Muscle layer of duodenum (tissue), 2 donors: ENCODE results near the gene BRCA2.

Experiments used
- H3K27ac ChIP-seq: one replicate; pipeline ENCODE4 v1.7.0; 2013; ENCODE audit warnings: mild to moderate bottlenecking, low read length
- H3K27me3 ChIP-seq: one replicate; pipeline ENCODE4 v1.7.0; 2013; ENCODE audit warnings: low read depth, mild to moderate bottlenecking, control low read depth, low read length
- H3K36me3 ChIP-seq, 2 donors: one replicate each; pipeline ENCODE4 v1.7.0; 2013; ENCODE audit warnings: low read length in 2 of 2, control low read depth in 1 of 2, mild to moderate bottlenecking in 1 of 2; ENCODE audit not compliant: insufficient read depth in 2 of 2, control insufficient read depth in 1 of 2
- H3K4me1 ChIP-seq, 2 donors: one replicate each; pipeline ENCODE4 v1.7.0; 2013; ENCODE audit warnings: low read length in 2 of 2, mild to moderate bottlenecking in 2 of 2, control low read depth in 1 of 2, moderate library complexity in 1 of 2; ENCODE audit not compliant: insufficient read depth in 2 of 2, control insufficient read depth in 1 of 2
- H3K4me3 ChIP-seq, 2 donors: one replicate each; pipeline ENCODE4 v1.7.0; 2013; ENCODE audit warnings: low read length in 2 of 2, low read depth in 1 of 2, mild to moderate bottlenecking in 1 of 2
- H3K9me3 ChIP-seq, 2 donors: one replicate each; pipeline ENCODE4 v1.7.0; 2013; ENCODE audit warnings: low read length in 2 of 2, control low read depth in 1 of 2, mild to moderate bottlenecking in 1 of 2; ENCODE audit not compliant: control insufficient read depth in 1 of 2
- donor health status: healthy.

The BRCA2 gene

DNA sequence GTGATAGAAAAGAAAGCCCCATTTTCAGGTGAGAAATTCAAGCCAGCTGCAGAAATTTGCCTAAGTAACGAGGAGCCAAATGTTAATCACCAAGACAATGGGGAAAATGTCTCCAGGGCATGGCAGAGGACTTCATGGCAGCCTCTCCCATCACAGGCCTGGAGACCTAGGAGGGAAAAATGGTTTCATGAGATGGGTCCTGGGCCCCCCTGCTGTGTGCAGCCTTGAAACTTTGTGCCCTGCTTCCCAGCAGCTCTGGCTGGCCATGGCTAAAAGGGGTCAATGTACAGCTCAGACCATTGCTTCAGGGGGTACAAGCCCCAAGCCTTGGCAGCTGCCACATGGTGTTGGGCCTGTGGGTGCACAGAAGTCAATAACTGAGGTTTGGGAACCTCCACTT, 102.7 kb downstream of the BRCA2 start:
- Histone ChIP-seq H3K27ac (no peak overlapping the region), H3K9me3 (no peaks in the 10 kb centered on the region), H3K4me3 (no peak overlapping the region), H3K27me3 (no peaks in the 10 kb centered on the region), H3K36me3 (peaks cover 5% of the 10 kb centered on the region in 2 donors), H3K4me1 (no peaks in the 10 kb centered on the region)

DNA sequence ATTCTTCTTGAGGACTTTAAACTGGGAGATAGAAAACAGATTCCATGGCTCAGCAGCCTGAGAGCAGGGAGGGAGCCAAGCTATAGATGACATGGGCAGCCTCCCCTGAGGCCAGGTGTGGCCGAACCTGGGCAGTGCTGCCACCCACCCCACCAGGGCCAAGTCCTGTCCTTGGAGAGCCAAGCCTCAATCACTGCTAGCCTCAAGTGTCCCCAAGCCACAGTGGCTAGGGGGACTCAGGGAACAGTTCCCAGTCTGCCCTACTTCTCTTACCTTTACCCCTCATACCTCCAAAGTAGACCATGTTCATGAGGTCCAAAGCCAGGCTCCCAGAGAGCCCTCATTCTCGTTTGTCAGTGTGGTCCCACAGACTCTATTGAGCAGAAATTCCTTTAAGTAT, 104.6 kb downstream of the BRCA2 start:
- no peaks in the 10 kb centered on the region for H3K27me3 ChIP-seq
- H3K27ac ChIP-seq: no peak overlapping the region
- H3K36me3 ChIP-seq: peaks cover 5% of the 10 kb centered on the region in 2 donors
- H3K9me3 ChIP-seq: no peaks in the 10 kb centered on the region
- H3K4me1 ChIP-seq: peaks cover 0 to 3% of the 10 kb centered on the region in 2 donors
- H3K4me3 ChIP-seq: no peak overlapping the region

DNA sequence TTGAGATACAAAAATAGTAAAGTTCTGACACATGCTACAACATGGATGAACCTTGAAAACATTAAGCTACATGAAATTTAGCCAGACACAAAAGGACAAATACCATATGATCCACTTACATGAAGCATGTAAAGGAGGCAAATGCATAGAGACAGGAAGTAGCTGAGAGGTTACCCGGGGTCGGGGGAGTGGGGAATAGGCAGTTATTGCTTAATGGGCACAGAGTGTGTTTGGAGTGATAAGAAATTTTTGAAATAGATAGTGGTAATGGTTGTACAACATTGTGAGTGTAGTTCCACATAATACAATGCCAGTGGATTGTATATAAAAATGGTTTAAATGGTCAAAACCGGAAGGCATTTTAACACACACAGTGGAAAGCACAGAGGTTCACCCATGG, 108.3 kb downstream of the BRCA2 start:
- Histone ChIP-seq H3K4me3 (no peak overlapping the region), H3K27me3 (no peaks in the 10 kb centered on the region), H3K9me3 (no peaks in the 10 kb centered on the region), H3K36me3 (peaks cover 5% of the 10 kb centered on the region in 2 donors), H3K27ac (no peak overlapping the region), H3K4me1 (peaks cover 1 to 21% of the 10 kb centered on the region in 2 donors)

DNA sequence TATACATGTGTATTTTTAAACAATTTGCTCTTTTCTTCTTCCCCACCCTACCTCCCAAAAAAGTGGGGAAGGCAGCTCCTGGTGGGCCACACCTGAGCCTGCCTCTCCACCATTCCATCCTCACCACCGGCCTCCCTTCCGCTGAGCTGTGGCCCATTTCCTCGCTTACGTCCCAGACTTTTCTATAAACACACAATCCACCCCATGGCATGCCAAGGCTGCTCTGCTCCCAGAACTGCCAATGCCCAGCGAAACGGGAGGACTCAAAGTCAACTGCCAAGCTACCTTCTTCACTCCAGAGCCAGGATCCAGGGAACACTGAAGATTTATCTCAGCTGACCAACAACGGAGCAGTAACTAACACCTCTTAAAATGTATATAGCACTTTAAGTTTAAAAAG, 109.8 kb downstream of the BRCA2 start:
- peak overlapping the region; percentile 82 to 94 for H3K4me3 ChIP-seq
- H3K4me1 ChIP-seq: peaks cover 4 to 21% of the 10 kb centered on the region in 2 donors
- H3K27me3 ChIP-seq: no peaks in the 10 kb centered on the region
- peaks cover 0 to under 1% of the 10 kb centered on the region in 2 donors for H3K36me3 ChIP-seq
- H3K9me3 ChIP-seq: no peaks in the 10 kb centered on the region
- H3K27ac ChIP-seq: no peak overlapping the region

DNA sequence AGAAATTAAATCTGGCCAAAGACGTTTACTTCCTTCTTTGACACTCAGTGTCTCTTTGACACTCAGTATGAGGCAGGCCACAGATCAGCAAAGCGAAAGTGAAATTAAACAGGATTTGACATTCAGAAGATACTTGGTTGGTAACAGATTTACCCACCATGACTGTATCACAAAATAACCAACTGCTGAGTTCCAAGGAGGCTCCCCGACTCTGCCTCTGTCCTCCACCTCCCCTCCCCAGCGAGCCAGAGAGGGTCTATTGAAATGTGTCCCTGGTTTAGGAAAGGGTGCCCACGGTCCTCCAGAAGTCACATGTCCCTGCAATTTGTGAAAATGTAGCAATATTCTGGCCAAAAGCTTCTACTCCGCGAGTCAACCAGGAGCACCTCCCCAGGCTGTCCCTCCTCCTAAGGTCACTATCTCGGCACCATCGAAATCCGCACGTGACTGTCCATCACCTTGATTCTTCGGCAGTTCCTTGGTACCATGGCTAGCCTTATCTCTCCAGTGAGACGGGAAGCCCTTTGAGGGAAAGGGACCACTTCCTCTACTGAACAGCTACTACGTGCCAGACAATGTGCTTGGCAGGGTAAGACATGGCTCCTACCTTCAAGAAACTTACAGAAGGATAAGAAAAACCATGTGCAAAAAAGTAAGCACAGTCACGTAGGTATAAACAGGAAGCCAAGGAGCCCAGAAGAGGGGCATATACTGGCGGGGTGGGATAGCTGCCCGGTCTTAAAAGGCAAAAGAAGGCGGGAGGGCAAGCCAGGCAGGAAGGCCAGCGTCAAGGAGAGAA, 111.1 kb downstream of the BRCA2 start:
- no peaks in the 10 kb centered on the region for H3K27me3 ChIP-seq
- H3K9me3 ChIP-seq: no peaks in the 10 kb centered on the region
- H3K4me3 ChIP-seq: peak overlapping the region; percentile 82 to 94
- H3K4me1 ChIP-seq: peaks cover 4 to 21% of the 10 kb centered on the region in 2 donors
- no peaks in the 10 kb centered on the region for H3K36me3 ChIP-seq
- peak overlapping the region; percentile 81 for H3K27ac ChIP-seq

DNA sequence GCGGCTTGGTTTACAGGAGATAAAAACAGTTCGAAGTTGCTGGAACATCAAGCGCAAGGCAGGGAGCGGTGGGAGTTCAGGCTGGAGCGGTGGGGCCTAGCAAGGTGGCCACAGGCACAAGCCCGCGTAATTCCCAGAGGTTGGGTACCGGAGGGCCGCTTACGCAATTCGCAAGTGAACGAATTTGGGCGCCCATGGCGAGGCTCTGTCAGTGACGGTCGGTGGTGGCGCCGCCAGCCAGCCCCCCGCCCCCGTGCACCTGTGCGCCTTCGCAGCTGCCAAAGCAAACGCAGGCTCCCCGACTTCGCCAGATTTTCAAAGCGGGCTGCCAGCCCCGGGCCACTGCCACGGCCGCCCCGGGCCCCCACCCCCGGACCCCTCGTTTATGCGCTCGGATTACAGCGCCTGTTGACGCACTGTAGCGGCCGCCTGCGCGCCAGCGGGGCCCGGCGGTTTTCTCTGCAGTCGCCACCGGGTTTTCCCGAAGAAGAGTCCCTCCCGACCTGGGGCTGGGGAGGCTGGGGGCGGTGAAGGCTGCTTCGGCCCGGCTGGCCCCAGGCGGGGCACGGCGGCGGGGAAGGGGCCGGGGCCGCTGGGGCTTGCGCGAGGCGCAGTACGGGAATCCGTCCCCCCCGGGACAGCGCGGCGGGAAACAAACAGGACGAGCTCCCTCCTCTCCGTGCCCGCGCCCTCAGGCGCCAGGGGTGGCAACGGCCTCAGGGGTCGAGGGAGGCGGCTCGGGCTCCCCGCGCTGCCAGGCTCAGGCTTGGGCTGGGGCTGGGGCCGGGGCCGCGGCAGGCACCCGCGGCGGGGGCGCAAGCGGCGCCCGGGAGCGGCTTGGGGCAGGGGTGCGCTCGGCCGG, 111.9 kb downstream of the BRCA2 start:
- Histone ChIP-seq H3K4me1 (peaks cover 4 to 21% of the 10 kb centered on the region in 2 donors), H3K27me3 (no peaks in the 10 kb centered on the region), H3K27ac (peak overlapping the region; percentile 92)

DNA sequence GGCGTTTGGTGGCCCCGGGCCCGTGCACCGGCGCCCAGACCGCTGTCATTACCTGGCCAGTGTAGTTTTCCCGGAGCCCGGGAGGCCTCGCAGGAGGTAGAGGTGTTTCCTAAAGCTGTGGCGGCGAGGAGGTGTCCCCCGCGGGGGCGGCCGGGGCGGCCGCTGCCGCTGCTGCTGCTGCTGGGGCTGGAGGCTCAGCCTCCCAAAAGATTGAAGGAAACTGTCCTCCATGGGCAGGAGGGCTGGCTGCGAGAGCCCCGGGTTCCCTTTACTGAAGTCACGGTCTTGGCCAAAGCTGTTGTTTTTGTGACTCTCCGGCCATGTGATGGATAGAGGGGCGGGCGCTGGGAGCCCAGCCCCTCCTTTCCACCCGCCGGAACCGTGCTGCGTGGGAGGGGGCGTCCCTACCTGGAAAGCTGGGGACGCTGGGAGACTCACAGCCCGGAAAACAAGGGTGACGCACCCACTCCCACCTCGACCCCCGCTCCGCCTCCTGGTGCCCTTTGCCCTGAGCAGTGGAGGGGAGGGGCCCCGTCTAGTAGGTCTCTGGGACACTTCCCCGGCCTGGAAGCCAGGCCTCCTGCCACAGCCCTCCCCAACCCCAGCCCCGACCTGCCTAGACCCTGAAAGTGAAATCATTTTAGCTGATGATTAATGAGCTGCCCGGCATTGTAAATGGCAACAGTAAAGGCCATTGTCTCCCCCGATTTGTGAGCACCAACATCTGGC, 112.7 kb downstream of the BRCA2 start, which contains the start of gene N4BP2L1:
TSS of gene N4BP2L1 (minus strand) at position 279 of the 729 bp plus-strand sequence. CDS start at position 231, 48 bp downstream.
- Histone ChIP-seq H3K9me3 (no peaks in the 10 kb centered on the region), H3K27me3 (no peaks in the 10 kb centered on the region), H3K4me3 (peak within 1 kb of the TSS; percentile 82 to 94), H3K27ac (peak within 1 kb of the TSS; percentile 92), H3K36me3 (no peaks in the 10 kb centered on the region), H3K4me1 (peaks cover 4 to 21% of the 10 kb centered on the region in 2 donors)

More for the DNA sequence above, 111.9 kb downstream of the BRCA2 start:
- Histone ChIP-seq H3K4me3 (peak overlapping the region; percentile 82 to 94), H3K9me3 (no peaks in the 10 kb centered on the region), H3K36me3 (no peaks in the 10 kb centered on the region)

DNA sequence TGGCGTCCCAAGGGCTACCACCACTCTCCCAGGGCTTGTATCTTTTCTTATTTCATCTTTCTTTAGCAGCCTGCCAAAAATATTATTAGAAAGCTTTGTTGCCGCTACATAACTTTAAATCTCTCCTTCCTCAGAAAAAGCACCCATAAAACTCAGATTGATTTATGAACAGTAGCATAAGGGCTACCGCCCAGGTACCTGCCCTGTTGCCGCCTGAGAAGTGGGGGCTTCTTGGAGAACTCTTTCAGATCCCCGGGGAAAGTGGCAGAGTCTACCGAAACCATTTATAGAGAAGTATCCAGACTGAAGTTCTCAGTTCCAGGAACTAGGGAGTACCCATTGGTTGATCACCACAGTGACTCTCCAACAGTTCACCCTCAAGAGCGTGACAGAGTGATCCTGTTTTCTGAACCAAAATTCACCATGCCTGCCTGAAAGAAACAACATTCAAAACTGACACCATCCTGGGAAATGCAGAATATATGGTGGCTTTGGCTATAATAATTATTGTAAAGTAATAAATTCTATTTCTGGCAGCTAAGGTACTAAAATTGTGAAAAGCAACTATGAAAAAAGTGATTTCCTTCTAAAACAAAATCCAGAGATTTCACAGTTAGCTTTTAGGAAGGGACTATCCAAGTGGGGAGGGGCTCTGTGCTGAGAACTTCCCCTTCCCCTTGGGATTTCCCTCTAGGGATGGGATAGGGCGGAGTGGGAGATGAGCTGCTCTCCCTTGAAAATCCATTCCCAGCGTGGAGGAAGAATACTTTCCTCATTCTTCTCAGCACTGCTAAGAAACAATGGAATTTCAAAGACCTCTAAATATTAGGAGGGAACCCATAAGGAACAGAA, 113.5 kb downstream of the BRCA2 start:
- H3K4me1 ChIP-seq: peaks cover 4 to 21% of the 10 kb centered on the region in 2 donors
- H3K27me3 ChIP-seq: no peaks in the 10 kb centered on the region
- no peaks in the 10 kb centered on the region for H3K9me3 ChIP-seq
- H3K36me3 ChIP-seq: no peaks in the 10 kb centered on the region
- peak overlapping the region; percentile 82 to 94 for H3K4me3 ChIP-seq
- H3K27ac ChIP-seq: peak overlapping the region; percentile 92

DNA sequence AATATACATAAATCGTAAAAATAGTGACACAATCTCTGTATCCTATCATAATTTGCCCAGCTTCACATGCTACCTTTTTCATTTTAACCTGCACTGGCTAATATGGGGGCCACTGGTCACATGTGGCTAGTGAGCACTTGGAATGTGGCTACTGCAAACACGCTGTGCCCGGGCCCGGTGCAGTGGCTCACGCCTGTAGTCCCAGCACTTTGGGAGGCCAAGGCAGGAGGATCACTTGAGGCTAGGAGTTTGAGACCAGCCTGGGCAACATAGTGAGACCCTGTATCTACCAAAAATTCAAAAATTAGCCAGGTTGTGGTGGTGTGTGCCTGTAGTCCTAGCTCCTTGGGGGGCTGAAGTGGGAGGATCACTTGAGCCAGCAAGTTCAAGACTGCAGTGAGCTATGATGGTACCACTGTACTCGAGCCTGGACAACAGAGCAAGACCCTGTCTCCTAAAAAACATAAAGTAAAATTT, 114.2 kb downstream of the BRCA2 start:
- Histone ChIP-seq H3K4me3 (no peak overlapping the region), H3K9me3 (no peaks in the 10 kb centered on the region), H3K27me3 (no peaks in the 10 kb centered on the region), H3K27ac (no peak overlapping the region), H3K4me1 (peaks cover 4 to 19% of the 10 kb centered on the region in 2 donors), H3K36me3 (no peaks in the 10 kb centered on the region)

DNA sequence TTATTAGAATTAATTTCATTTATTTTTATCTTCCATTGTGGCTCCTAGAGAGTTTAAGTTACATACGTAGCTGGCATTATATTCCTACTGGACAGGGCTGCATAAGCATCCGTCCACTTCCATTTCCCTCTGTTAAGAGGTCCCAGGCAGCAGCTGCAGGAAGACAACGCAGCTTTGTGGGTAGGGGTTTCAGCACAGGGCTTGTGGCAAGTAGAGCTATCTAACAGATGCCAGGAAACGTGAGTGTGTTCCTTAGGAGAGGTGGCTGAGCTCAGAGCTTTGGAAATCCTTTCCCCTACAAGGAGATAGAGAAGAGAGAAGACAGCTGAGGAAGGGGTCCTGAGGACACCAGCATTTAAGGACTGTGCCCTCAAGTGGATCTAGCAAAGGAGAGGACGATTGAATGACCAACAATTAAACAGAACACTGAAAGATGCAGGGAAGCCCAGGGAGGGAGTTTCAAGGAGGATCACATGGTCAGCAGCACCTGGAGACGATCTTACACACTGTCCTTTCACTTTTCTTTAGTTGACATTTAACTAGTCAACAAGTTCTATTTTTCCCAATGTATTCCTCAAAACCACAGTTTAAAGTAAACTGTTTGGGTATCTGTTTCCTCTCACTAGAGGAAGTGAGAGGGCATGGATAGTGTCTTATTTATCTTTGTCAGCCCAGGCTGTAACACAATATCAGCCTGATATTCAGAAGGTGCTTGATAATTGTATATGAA, 114.9 kb downstream of the BRCA2 start:
- Histone ChIP-seq H3K4me3 (no peak overlapping the region), H3K4me1 (peaks cover 4 to 15% of the 10 kb centered on the region in 2 donors), H3K27ac (no peak overlapping the region), H3K9me3 (no peaks in the 10 kb centered on the region), H3K27me3 (no peaks in the 10 kb centered on the region), H3K36me3 (no peaks in the 10 kb centered on the region)
